Measurements from ENCODE around the gene PLCL2.

The PLCL2 gene

DNA sequence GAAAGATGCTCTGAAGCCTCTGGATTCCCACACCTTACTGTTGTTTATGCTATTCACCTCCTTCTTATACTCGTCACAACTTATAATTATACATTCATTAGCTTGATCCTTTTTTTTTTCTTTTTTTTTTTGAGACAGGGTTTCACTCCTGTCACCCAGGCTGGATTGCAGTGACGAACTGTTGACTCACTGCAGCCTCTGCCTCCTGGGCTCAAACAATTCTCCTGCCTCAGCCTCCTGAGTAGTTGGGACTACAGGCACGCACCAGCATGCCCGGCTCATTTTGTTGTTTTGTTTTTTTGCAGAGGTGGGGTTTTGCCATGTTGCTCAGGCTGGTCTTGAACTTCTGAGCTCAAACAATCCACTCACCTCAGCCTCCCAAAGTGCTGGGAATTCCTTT, 143.6 kb downstream of the PLCL2 start:
- Histone ChIP-seq H3K27ac (ENCODE audit: low read length) (no peak overlapping the region), H3K4me2 (ENCODE audit: low read length) (no peak overlapping the region), H3K79me2 (ENCODE audit: low read length) (peaks cover 3% of the 10 kb centered on the region; the same call in 1 of the 2 replicates), H4K20me1 (ENCODE audit: insufficient read depth, low read length) (no peaks in the 10 kb centered on the region), H3K4me3 (ENCODE audit: low read length) (no peak overlapping the region), H3K27me3 (ENCODE audit: low read depth, low read length) (no peaks in the 10 kb centered on the region), H3K9ac (ENCODE audit: low read length) (no peak overlapping the region), H3K36me3 (replicated peaks; ENCODE audit: low read depth, low read length) (peaks cover 6% of the 10 kb centered on the region), H3K4me1 (ENCODE audit: low read length) (peaks cover 8% of the 10 kb centered on the region), H2AFZ (ENCODE audit: low read depth, low read length) (no peak overlapping the region), H3K9me3 (ENCODE audit: insufficient read depth, low read length) (no peaks in the 10 kb centered on the region)
- TF ChIP-seq EZH2phosphoT487 (IDR thresholded peaks at IDR 0.05; ENCODE audit: low read depth), result no peak
- TF ChIP-seq, protein P1, sequence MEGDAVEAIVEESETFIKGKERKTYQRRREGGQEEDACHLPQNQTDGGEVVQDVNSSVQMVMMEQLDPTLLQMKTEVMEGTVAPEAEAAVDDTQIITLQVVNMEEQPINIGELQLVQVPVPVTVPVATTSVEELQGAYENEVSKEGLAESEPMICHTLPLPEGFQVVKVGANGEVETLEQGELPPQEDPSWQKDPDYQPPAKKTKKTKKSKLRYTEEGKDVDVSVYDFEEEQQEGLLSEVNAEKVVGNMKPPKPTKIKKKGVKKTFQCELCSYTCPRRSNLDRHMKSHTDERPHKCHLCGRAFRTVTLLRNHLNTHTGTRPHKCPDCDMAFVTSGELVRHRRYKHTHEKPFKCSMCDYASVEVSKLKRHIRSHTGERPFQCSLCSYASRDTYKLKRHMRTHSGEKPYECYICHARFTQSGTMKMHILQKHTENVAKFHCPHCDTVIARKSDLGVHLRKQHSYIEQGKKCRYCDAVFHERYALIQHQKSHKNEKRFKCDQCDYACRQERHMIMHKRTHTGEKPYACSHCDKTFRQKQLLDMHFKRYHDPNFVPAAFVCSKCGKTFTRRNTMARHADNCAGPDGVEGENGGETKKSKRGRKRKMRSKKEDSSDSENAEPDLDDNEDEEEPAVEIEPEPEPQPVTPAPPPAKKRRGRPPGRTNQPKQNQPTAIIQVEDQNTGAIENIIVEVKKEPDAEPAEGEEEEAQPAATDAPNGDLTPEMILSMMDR (IDR thresholded peaks at IDR 0.05; ENCODE audit: low read depth, low read length), result no peak

DNA sequence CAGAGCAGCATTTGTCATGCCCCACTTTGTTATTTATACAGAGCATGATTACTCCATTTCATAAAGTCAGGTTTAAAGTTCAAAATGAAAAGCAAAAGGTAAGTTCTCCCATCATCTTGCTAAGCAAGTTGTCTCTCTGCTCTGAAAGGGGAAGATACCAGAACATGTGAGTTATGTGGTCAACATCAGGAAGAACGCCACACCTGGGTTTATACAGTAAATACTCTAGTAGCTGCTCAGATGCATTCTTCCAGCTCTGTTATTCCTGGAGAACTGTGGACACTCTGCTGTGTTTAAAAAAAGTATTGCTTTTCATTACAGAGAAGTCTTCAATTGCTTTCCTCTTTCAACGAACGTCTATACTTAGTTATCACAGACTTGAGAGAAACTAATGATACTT, 145.7 kb downstream of the PLCL2 start:
- H3K4me1 ChIP-seq (ENCODE audit: low read length), result peaks cover 4% of the 10 kb centered on the region; the same call in 1 of the 2 replicates
- H3K9me3 ChIP-seq (ENCODE audit: insufficient read depth, low read length), result no peaks in the 10 kb centered on the region
- TF ChIP-seq, protein P1 (IDR thresholded peaks at IDR 0.05; ENCODE audit: low read depth, low read length), result no peak
- TF ChIP-seq EZH2phosphoT487 (IDR thresholded peaks at IDR 0.05; ENCODE audit: low read depth), result no peak
- H3K4me3 ChIP-seq (ENCODE audit: low read length), result no peak overlapping the region
- H2AFZ ChIP-seq (ENCODE audit: low read depth, low read length), result no peak overlapping the region
- H3K27me3 ChIP-seq (ENCODE audit: low read depth, low read length), result no peaks in the 10 kb centered on the region
- H3K36me3 ChIP-seq (replicated peaks; ENCODE audit: low read depth, low read length), result no peaks in the 10 kb centered on the region
- no peak overlapping the region for H3K9ac ChIP-seq (ENCODE audit: low read length)
- no peaks in the 10 kb centered on the region for H4K20me1 ChIP-seq (ENCODE audit: insufficient read depth, low read length)
- H3K79me2 ChIP-seq (ENCODE audit: low read length), result no peaks in the 10 kb centered on the region; the same call in 1 of the 2 replicates
- no peak overlapping the region for H3K4me2 ChIP-seq (ENCODE audit: low read length)
- no peak overlapping the region for H3K27ac ChIP-seq (ENCODE audit: low read length)

DNA sequence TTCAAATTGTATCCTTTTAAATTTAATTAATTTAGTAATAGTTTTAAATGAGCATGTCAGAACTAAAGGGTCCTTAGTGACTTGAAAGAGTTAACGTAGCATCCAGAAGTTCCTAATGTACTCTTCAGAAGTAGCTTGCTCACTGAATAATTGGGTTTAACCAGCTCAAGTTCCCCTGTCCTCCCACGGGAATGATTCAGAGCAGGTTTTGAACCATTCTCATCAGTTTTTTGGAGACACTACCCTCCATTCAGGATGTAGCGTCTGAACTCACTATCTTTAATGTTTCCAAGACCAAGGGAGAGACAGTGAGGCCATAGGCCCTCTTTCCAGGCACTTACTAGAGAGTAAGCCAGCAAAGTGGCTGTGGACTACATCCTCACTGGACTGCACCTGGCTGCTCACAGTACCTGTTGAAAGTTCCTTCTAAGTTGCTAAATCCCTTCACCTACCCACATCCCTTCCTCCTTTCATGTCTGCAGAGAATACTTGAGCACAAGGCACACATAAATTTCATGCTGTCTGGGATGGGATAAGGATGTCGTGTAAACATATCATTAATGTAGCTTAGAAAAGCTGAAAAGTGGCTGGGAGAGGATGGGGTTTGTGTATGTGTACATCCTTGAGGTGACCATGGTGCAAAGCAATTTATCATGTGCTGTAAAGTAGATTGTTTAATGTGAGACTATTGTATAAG, 146.3 kb downstream of the PLCL2 start:
- Histone ChIP-seq H3K4me1 (ENCODE audit: low read length) (peaks cover 4% of the 10 kb centered on the region; the same call in 1 of the 2 replicates), H3K9me3 (ENCODE audit: insufficient read depth, low read length) (no peaks in the 10 kb centered on the region), H3K79me2 (ENCODE audit: low read length) (no peaks in the 10 kb centered on the region; the same call in 1 of the 2 replicates), H3K9ac (ENCODE audit: low read length) (no peak overlapping the region), H3K27ac (ENCODE audit: low read length) (no peak overlapping the region), H3K4me3 (ENCODE audit: low read length) (no peak overlapping the region), H3K27me3 (ENCODE audit: low read depth, low read length) (no peaks in the 10 kb centered on the region), H4K20me1 (ENCODE audit: insufficient read depth, low read length) (no peaks in the 10 kb centered on the region), H3K36me3 (replicated peaks; ENCODE audit: low read depth, low read length) (no peaks in the 10 kb centered on the region), H3K4me2 (ENCODE audit: low read length) (no peak overlapping the region), H2AFZ (ENCODE audit: low read depth, low read length) (no peak overlapping the region)
- no peak for TF ChIP-seq EZH2phosphoT487 (IDR thresholded peaks at IDR 0.05; ENCODE audit: low read depth)
- TF ChIP-seq, protein P1 (IDR thresholded peaks at IDR 0.05; ENCODE audit: low read depth, low read length), result no peak

DNA sequence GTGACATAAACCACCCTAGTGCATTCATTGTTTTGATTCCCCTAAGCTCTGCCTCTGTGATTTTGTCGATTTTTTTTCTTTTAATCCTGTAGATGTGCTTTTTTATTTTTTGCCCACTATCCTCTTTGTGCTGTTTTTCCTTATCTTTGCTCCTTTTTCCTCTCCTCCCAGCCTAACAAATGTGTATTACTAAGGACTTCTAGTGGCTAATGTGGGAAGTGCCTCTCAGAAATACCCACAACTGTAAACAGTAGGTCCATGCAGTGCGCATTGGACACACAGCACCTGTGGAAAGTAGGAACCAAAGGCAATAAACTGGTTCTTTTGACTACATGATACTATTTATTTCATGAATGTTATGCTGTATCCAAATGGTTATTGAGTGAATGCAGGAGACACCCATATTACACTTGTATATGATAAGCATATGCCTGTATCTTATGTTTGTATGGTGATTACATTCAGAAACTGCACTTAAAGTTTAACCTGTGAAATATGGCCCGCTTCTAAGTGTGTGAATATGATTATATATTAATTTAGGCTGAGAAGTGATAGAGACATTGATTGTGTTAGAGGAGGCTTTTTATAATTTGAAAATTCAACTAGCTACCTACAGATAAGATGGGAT, 147.8 kb downstream of the PLCL2 start:
- no peak overlapping the region for H2AFZ ChIP-seq (ENCODE audit: low read depth, low read length)
- no peaks in the 10 kb centered on the region for H4K20me1 ChIP-seq (ENCODE audit: insufficient read depth, low read length)
- TF ChIP-seq, protein P1 (IDR thresholded peaks at IDR 0.05; ENCODE audit: low read depth, low read length), result peak; percentile 94
- TF ChIP-seq EZH2phosphoT487 (IDR thresholded peaks at IDR 0.05; ENCODE audit: low read depth), result no peak
- no peaks in the 10 kb centered on the region for H3K27me3 ChIP-seq (ENCODE audit: low read depth, low read length)
- H3K79me2 ChIP-seq (ENCODE audit: low read length), result no peaks in the 10 kb centered on the region
- no peak overlapping the region for H3K4me3 ChIP-seq (ENCODE audit: low read length)
- peaks cover 4% of the 10 kb centered on the region; the same call in 1 of the 2 replicates for H3K4me1 ChIP-seq (ENCODE audit: low read length)
- H3K9ac ChIP-seq (ENCODE audit: low read length), result no peak overlapping the region
- no peak overlapping the region for H3K4me2 ChIP-seq (ENCODE audit: low read length)
- no peaks in the 10 kb centered on the region for H3K36me3 ChIP-seq (replicated peaks; ENCODE audit: low read depth, low read length)
- H3K9me3 ChIP-seq (ENCODE audit: insufficient read depth, low read length), result no peaks in the 10 kb centered on the region
- no peak overlapping the region for H3K27ac ChIP-seq (ENCODE audit: low read length)
